ENCODE results near the gene PLA2G2C. TPM values are rescaled to one million over a fixed set of nuclear protein-coding genes. Genes with fewer than 3 reads are reported as not detected.

The PLA2G2C gene
- polyA plus RNA-seq, 5 donors = 0.06 to 0.13 (median 0.10) TPM; not detected in 1

DNA sequence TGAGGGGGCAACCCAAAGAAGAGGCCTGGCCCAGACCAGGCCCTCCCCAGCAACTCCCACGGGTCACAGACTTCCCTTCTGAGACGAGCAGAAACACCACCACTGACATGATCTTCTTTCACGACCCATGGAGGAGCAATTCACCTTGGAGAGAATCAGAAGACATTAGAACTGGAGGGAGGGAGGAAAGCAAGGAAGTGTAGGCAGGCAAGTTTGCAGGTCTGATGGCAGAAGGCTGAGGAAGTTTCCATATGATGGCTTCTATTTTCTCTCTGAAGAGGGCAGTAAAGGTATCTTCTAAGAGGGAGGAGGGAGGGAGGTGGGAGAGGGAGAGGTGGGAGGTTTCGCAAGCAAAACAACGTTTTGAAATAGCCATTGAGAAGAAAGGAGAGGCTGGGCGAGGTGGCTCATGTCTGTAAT, 1.8 kb downstream of the PLA2G2C start:
- no peak for DNase-seq

DNA sequence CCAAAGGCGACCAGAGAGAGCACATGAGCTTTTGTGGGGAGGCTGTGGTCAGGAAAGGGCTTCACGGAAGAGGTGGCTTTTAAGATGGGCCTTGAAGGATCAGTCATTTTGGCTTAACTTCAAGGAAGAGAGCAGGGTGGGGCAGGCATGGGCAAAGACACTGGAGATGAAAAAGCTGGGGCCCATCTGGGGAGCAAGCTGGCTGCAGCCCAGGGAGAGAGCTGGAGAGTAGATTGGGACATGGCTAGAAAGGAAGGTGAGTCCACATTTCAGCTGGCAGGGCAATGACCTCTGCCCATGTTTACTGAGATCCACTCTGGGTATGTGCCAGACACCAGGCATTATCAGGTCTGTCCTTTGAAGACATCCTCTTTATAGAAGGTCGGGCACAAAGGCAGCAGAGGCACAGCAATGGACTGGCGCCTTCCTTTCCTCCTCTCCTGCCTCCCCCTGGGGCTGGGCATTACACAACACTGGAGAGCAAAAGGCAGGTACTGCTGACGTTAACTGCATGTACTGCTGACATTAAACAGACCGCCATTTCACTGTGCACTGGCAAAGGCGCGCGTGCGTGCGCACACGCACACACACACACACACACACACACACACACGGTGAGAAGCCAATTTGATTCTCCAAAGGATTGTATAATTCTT, 2.6 kb downstream of the PLA2G2C start:
- DNase-seq = no peak

DNA sequence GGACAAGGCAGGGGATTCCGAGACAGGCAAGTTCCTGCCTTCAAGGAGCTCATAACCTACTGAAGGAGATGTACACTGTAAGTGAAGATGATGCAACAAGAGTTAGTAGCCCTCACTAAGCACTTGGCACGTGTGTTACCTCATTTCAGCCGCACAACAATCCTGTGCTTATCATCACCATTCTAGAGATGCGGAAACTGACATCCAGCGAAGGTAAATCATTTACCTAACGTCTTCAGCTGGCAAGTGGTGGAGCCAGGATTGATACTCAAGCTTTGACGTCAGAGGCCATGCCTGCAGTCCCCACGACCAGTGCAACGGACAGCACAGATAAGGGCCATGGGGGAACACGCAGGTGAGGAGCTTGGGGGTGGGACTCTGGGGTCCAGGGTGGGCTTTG, 3.3 kb downstream of the PLA2G2C start:
- DNase-seq = no peak

DNA sequence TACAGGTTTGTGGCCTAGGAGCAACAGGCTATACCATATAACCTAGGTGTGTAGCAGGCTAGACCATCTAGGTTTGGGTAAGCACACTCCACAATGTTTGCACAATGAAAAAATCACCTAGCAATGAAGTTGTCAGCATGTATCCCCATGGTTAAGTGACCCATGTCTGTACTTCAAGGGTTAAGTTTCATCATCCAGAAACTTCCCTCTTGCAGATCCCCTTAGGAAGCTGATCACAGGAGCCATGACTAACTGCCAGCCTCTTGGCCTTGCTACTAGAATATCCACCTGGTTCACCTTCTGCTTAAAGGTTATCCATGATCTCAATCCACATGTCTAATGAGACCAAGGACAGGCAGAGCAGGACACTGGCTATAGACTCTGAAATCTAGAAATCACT, 3.9 kb downstream of the PLA2G2C start:
- no peak for DNase-seq

DNA sequence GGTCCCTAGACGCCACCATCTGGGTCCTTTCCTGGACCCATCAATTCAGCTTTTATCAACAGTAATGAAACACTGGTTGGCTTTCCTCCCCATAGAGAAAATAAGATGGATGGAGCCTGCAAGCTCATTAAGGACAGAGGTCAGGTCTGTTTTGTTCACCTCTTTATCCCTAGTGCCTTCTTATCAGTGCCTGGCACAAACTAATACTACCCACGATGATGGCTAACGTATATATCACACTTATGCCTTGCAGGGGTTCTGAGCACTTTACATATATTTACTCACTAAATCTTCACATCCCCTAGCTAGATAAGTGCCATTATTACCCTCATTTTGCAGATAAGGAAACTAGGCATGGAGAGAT, 5.5 kb downstream of the PLA2G2C start:
- no peak for DNase-seq

DNA sequence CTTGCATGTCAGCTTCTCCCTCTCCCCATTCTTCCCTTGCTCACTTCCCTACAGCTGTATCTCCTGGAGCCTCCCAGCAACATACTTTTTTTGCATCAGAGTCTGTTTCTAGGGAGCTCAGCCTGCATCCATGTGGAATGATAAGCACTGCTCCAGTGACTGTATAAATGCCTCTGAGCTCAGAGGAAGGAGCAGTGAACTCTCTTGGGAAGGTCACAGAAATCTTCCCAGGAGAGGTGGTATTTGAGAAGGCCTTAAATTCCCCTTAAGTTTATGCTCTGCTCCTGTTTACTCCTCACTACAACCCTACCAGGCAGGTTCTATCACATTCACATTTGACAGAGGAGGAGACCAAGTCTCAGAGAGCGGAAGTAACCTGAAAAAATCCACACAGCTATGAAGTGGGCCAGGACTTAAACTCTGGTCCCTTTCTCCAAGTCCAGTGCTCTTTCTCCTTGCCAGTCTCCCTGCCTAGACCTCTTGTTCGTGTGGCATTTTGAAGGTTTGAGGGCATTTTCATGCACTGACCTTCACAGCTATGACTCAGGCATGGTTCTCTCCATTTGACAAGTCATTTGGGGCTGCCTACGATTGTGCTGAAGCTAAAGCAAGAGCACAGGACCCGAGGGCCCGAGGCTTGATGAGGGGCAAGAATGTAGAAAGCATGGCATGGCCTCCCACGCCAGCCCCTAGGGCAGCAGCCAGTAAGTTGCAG, 6.0 kb downstream of the PLA2G2C start:
- DNase-seq = no peak

DNA sequence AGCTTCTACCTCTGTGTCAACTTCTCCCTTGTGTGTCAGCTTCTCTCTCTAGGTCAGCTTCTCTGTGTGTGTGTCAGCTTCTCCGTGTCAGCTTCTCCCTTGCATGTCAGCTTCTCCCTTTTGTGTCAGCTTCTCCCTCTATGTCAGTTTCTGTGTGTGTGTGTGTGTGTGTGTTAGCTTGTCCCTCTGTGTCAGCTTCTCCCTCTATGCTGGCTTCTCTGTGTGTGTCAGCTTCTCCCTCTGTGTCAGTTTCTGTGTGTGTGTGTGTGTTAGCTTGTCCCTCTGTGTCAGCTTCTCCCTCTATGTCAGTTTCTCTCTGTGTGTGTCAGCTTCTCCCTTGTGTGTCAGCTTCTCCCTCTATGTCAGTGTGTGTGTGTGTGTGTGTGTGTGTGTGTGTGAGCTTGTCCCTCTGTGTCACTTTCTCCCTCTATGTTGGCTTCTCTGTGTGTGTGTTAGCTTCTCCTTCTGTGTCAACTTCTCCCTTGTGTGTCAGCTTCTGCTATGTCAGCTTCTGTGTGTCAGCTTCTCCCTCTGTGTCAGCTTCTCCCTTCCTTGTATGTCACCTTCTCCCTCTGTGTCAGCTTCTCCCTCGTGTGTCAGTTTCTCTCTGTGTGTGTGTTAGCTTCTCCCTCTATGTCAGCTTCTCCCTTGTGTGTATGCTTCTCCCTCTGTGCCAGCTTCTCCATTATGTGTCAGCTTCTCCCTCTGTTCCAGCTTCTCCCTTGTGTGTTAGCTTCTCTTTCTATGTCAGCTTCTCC, 6.8 kb downstream of the PLA2G2C start:
- DNase-seq = no peak

DNA sequence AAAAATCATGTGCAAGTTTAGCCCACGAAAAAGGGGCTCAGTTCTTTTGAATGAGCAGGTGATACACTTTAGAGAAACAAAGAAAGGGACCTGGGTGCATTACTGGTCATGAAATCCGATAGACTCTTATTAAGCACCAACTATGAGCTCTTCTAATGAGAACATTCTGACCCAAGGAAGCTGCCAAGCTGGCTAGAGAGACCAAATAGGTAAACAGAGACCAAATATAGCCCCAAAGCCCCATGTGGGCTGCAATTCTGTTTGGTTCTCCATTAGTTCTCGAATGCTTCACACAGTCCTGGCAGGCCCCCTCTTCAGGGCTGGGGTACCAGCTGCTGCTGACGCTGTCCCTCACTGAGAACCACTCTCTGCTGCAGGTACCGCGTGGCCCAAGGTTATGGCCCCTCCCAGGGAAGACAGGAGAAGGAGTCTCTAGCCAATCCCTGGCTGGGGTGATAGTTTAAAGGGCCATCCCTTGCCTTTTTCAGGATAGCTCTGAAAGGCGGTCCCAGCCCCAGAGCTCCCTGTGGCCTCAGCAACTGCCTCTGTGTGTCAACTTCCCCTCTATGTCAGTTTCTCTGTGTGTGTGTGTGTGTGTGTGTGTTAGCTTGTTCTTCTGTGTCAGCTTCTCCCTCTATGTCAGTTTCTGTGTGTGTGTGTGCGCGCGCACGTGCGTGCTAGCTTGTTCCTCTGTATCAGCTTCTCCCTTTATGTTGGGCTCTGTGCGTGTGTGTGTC, 7.5 kb downstream of the PLA2G2C start:
- no peak for DNase-seq

DNA sequence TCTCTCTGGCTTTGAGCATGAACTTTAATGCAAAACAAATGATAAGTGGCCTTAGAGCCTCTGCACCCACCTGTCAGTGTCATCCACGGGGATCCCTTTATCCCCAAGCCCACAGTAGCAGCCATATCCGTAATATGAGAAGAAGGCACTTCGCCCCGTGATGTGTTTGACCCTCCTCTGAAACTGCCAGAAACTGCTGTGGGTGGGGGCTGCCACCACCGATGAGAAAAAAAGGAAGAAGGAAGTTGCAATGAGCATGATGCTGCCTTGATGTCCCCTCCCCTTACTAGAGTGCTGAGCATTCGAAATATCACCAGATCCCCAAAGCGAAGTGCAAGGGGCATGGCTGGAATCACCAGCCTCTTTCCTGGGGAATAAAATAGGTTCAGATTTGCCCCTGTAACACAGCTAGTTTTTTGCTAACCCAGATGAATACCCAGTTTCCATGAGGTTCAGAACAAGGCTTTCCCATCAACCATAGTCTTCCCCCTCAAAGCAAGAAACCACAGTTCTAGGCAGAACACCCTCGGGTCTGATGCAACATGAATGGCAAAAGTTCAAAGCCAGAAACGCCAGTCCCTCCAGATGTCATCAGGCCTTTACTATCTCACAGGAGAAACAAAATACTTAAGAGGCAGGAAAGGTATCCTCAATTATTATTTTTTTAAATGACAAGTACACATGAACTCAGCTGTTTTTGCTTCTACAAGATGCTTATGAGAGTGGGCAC, 11.2 kb downstream of the PLA2G2C start:
- no peak for DNase-seq

DNA sequence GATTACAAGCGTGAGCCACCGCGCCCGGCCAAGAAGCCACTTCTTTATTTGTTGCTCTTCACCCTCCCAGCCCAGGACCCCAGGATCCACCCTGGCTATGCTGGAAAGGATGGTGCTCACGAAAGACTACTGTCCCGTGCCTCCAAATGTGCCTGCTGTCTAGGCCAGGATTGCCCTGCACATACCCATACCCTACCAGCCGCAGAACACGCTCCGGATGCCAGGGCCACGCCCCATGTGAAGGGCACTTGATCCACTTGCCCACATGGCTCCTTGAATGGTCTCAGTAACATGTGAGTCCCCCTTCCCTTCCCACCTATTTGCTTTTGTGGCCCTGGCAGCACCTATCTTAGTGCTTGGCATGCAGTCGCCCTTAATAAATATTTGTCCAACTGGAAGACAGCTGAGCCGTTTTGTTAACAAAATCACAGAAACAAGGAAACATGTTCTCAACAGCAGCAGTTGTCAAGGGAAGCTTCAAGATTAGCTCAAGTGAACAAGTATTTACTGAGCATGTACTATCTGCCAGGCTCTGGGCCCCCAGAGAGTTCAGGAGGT, 14.2 kb downstream of the PLA2G2C start:
- DNase-seq = no peak

DNA sequence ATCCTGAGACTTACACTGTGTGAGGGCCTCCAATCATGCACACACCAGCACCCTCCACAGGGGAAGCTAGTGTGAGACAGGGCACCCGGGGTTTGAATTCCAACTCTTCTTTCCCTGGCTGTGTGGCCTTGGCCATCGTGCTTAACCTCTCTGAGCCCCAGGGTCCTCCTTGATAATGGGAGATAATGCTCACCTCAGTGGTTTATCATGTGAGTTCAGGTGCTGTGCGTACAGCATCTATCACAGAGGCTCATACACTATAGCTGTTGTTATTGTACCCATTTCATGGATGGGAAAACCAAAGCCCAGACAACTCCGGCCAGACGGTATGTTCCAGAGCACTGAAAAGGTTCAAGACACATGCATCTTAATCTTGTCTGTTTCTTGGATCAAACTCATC, 16.4 kb downstream of the PLA2G2C start:
- no peak for DNase-seq

DNA sequence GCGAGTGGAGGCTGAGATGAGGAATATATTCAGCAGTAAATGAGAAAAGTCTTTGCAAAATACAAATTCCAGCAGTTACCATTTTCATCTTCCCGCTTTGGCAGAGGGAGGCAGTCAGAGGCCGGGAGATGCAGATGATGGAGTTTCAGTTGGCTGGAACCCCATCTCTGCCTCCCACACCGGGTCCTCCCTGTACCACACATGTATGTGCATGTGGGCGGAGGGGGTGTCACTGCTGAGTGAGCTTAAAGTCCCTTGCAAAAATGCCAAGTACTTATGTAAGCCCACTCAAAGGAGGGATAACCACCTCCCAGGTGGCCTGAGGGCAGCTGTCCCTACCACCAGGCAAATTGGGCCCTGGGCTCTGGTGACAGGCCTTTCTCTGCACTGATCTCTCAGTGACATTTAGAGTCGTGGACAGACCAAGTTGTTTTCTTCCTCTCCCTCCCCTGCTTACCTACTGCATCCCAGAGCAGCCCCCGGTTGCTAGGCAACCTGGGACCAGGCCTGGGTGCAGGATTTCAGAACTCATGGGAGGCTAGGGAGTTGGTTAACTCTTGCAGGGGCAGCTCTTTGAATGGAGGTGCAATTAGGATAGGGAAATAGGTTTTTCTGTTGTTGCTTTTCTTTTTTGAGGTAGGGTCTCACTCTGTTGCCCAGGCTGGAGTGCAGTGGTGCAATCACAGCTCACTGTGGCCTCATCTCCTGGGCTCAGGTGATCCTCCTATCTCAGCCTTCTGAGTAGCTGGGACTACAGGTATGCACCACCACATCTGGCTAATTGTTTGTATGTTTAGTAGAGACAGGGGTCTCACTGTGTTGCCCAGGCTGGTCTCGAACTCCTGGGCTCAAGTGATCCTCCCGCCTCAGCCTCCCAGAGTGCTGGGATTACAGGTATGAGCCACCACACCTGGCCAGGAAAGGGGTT, 17.5 kb downstream of the PLA2G2C start:
- no peak for DNase-seq

DNA sequence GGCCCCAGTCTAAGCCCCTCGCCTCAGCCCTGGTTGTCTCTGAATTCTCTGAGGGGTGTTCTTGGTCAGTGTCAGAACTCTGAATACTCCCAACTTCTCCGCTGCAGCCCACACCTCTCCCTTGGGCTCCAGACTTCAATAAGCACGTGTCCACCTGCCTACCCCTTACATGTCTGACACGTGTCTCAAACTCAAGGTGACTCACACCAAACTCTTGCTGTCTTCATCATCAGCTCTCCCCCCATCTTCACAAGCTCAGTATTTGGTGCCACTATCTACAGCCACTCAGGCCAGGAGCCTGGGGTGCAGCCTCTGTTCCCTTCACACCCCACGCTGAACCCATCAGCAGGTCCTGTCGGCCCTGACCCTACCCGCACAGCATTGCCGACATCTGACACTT, 19.2 kb downstream of the PLA2G2C start:
- no peak for DNase-seq

DNA sequence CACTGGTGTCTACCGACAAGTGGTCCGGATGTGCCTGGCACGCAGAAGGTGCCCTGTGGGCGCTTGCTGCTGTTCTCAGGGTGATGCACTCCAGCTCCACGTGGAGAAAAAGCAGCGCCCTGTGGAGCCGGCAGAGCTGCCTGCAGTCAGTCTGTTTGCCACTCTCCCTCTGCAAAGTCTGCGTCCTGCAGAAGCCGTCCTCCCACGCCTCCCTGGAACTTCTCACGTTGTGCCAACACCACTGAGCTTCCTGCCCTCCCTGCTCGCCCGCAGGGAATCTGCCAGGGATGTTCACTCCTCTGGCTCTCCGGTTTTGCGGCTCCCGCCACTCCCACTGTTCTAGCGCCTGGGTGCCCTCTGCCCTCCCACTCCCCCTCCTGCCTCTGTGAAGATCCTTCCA, 20.3 kb downstream of the PLA2G2C start:
- no peak for DNase-seq

DNA sequence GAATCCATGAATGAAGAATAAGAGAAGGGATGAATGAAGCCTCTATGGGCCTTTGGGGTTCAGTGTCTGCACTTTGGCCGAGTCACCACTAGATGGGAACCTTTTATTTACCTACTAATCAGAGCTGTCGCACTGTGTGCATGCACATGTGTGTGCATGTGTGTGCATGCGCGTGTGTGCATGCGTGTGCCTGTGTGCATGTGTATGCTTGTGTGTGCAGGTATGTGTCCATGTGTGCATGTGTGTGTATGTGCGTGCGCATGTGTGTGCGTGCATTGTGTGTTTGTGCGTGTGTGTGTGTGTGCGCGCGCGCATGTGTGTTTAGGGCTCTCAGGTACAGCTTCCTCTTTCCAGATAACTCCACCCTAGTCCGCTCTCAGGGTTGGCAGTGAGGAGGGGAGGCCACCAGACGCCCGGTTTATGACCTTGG, 20.8 kb downstream of the PLA2G2C start:
- DNase-seq = no peak

DNA sequence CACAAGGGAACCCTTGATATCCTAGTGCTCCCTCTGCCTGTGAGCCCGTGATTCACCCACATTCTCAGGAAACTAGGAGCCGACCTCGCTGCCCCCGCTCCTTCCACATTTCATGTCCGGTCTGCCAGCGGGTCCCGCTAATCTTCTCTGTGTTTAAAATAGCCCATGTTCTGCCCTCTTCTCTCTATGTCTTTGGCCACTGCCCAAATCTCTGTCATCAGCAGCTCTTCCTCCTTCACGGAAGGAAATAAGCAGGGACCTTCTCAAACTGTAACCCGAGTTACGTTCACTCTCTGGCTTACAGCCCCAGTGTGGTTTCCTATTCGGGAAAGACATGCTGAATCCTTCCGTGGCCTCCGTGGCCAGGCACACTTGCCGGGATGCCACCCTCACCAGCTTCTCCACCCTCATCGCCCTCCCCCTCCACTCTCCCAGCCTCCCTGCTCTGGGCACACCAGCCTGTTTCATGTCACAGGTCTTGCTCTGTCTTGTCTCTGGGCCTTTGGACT, 21.6 kb downstream of the PLA2G2C start:
- no peak for DNase-seq

DNA sequence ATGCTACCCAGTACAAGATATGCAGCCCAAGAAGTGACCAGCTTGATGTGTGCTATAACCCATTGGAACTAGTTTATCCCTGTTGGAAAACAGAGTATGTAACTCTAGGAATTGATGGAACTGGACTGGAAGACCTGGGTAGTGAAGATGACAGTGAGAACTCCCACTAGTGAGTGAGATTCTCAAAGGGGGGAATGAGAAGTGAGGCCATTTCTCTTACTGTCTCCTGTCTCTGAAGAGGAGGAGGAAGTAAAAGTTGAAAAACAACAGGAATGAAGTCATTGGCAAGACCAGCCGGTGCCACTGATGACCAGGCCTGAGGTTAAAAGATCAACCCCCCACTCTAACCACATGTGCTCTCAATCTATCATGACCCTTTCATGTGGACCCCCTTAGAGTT, 26.3 kb downstream of the PLA2G2C start:
- no peak for DNase-seq

DNA sequence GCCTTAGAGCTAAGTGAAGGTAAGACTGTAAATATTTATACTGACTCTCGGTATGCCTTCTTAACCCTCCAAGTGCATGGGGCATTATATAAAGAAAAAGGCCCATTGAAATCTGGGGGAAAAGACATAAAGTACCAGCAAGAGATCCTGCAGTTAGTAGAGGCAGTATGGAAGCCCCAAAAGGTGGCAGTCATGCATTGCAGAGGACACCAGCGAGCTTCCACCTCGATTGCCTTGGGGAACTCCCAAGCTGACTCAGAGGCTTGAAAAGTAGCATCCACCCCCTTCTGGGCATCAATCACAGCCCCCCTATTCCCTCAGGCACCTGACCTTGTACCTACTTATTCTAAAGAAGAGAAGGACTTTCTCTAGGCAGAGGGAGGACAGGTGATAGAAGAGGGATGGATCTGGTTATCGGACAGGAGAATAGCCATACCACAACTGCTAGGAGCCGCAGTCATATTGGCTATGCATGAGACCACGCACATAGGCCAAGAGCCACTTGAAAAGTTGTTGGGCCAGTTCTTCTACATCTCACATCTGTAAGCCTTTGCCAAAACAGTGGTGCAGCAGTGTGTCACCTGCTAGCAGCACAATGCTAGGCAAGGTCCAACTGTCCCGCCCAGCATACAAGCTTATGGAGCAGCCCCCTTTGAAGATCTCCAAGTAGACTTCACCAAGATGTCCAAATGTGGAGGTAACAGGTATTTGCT, 27.8 kb downstream of the PLA2G2C start:
- no peak for DNase-seq

DNA sequence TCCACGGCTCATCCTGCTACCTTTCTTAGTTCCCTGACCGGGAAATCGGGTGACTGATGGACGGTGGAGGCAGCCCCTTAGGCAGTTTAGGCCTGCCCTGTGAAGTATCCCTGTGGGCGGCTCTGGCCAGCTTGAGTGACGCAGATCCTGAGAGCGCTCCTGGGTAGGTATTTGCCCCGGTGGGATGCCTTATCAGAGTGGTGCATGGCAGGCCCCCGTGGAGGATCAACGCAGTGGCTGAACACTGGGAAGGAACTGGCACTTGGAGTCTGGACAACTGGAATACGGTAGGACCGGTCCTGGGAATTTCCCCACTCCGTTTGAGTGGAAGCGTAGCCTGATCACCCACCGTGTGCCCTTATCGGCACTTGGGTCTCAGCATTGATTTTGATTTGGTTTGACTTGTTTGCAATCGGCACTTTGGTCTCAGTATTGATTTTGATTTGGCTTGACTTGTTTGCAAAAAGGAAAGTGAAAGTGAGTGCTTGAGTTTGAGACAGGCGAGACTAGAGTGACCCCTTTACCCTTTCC, 32.0 kb downstream of the PLA2G2C start:
- no peak for DNase-seq

All from right lung (tissue), 5 donors.